Measurements from ENCODE around the gene XRCC3.
"Not testable (repeated sequence)": the region's sequence is repeated elsewhere in the genome, so short reads cannot be mapped to it uniquely, and the experiment has no call there.

Gene XRCC3

DNA sequence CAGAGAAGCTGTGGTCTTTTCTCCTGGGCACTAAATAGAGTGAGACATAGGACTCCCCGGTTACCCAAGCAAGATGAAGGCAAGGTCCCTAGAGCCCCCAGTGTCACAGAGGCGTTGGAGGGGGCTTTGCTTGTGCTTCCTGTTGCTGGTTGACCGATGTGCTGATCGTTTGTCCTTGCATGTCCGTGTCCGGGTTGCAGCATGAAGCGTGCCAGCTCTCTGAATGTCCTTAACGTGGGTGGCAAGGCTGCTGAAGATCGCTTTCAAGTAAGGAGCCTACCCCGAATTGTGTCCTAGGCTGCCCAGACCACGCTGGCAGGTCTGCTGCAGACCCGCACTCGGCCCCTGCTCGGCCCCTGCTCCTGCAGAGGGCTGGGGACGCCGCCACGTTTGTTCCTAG lies 23.1 kb downstream of the XRCC3 start:
- DNase-seq, result no peak

DNA sequence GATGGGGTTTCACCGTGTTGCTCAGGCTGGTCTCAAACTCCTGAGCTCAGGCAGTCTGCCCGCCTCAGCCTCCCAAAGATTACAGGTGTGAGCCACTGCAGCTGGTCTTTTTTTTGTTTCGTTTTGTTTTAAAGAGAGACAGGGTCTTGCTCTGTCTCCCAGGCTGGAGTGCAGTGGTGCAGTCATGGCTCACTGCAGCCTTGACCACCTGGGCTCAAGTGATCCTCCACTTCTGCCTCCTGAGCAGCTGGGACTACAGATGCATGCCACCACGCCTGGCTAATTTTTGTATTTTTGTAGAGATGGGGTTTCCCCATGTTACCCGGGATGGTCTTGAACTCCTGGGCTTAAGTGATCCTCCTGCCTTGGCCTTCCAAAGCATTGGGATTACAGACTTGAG lies 23.6 kb downstream of the XRCC3 start:
- not testable (repeated sequence) for DNase-seq

DNA sequence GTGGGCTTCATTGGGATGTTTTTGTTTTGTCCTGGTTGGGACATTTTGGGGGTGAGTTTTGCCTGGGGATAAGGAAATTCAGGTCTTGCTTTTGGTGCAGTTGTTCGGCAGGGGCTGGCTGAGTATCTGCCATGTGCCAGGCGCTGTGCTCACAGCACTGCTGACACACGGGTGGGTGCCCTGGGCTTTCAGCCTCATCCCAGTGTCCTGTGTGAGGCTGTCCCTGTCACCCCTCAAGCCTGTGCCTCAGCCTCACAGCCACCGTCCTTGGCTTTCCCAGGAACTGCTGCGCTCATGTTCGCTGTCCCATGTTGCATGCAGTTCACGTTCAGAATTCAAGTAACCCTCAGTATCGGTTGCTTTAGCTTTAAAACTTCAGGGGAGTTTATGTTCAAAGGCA lies 24.9 kb downstream of the XRCC3 start:
- no peak for DNase-seq

DNA sequence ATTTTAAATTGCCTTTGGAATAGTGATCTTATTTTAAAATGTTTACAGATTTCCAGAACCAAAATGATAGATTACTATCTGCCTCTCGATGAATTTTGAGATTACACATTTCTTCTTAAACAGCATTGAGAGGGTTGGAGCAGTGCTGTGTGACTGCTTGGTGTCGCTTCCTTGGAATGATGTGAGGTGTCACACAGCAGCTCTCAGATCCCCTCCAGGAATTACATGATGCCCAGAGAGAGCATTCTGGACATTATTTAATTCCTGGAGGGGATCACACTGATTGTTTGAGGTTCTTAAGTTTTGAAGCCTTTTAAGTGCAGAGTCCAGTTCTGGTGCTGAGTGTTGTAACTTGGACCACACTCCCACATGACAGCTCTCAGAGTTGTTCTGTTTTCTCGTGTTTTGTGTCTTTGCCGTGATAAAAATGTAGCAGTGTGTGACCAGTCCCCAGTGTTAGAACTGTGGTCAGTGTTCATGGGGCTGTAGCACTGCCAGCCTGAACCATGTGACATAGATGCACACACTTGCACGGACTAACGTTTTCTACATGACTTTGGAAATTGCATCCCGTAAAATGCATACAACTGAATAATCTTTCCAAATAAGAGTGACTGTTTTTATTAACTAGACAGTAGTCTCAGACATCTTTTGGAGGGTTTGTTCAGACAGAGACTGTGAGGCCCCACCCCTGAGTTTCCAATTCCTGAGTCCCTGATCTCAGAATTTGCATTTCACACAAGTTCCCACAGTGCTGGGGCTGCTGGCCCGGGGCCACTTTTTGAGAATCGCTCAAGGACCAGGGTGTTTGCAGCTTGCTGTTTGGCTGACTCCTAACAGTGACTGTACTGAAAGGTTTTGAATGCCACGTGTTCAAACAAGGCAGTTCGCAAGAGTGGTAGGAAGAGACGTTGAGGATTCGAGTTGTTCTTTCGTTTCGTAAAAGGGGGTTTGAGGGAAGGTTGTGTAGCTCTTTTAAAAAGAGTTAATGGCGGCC lies 26.0 kb downstream of the XRCC3 start:
- no peak for DNase-seq

DNA sequence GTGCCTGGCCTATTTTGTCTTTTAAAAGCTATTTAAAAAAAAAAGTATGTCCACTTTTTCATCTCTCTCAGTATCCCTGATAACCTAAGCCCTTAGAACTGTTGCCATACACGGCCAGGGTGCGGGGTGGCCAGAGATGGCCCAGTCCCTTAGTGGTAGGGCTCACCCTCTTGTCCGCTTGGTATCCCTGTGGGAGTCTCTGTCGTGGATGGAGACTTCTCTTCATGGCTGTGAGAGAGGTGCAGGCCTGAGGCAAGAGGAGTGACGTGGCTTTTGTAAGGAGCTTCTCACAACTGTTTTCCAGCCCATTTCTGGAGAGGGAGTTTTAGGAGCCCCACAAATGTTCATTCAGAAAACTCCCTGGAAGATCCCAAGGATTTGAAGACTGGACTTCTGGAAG lies 26.8 kb downstream of the XRCC3 start:
- no peak for DNase-seq

DNA sequence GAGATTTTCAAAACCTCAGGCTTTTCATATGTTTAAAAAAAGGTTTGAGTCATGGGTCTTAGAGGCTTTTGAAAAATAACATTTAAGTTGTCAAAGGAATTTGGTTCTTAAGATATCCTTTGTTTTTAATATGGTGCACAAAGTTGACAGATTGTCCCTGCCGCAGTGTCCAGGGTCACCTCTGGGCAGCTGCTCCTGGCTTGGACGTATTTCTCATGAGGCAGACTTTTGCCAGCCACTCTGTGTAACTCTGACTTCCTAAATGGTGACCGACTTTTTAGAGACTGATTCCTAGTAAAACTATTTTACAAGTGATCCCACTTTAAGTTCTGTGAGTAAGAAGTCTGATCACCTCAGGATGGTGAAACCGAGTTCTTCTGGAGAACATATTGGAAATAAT lies 27.5 kb downstream of the XRCC3 start:
- DNase-seq, result no peak

DNA sequence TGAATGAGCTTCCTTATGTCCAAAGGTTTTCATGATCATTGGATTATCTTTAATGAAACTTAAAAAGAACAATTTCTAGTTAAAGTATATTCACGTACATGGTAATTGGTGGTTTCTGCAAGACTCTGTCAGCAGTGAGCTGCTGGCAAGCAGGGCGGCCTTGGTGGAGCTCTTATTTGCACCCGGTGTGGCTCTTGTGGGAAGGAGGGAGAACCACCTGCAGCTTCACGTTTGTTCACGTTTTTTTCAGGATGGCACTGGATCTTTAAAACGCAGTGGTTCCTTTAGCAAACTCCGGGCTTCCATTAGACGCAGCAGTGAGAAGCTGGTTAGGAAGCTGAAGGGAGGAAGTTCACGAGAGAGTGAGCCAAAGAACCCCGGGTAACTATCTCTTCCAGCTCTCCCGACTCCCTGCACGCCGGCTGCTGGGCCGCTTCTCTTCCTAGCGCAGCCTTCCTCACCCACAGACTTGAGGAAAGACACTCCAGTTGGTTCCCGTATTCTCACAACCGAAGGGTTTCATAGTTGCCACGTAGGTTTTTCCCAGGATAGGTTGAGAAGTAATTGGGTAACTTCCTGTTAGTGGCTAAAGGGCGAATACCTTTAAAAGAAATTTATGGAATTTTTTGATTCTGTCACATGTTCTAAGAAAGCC lies 28.3 kb downstream of the XRCC3 start:
- no peak for DNase-seq

DNA sequence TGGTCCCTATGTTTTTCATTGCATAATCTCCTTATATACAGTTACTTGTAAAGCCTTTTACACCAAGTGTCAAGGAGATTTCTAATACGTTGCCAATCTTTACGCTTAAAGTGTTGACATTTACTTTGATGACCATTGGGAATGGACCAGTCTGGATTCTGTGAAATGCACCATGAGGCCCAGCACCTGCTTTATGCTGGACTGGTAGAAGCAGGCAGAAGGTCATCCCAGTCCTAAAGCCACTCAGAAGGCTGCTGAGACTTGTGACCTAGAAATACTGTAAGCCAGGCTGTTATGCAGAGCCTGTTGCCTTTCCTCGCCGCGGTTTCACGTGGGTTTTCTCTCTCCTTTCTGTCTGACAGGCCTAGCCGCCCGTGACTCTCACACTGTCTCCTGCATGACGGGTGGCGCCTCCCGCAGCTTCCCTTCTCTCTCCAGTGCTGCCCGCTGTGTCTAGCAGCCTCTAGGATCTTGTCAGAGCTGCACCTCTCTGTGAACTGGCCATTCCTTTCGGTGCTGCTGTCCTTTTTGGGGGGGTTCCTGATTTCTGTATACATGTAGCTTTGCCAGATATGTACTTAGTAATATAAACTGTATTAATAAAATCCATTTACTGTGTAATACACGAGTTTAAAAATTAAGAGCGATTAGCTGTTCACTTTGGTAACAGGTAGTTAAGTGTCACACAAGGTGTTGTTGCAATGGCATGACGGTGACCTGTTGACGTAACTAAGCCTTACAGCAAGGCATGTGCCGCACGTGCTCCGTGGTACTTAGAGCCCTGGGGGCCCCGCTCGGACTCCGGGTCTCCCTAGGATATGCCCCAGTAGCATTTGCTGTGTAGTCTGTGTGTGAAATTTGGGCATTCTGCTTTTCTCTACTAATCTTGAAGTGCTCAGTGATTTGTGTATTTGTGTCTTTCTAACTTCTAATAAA lies 29.7 kb downstream of the XRCC3 start:
- DNase-seq, result no peak

DNA sequence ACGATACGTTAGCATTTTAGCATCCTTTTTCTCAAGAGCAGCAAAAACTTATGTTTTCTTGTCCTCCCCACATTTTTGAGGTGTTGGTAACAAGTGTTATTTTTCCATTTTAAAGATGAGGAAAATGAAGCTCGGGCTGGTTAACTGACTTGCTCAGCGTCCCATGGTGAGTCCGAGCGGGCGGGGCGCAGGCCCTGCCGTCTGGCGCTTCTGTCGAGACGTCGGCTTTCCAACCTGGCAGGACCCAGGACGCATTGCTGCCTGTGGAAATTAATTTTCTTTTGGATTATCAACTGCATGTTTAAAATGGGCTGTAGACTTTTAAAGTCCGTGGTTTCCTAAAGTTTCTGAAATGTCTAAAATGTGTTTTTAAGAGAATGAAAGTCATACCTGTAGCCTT lies 30.4 kb downstream of the XRCC3 start:
- no peak for DNase-seq

DNA sequence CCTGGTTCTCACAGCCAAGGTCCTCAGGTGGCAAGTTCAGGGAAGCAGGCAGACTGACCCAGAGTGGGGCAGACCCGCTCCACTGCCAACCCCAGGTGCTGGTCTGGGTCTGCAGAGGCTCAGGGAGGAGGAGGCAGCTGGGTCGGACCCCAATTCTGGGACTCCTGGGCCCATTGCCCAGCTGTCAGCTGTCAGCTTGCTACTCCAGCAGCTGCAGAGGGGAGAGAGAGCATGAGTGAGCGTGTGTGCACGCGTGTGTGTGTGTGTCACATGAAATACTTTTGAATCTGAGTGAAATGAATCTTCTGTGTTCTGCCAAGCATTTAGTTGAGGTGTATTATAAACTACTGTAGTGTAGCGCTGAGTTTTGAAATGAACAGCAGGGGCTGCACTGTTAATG lies 30.8 kb downstream of the XRCC3 start:
- DNase-seq, result no peak

DNA sequence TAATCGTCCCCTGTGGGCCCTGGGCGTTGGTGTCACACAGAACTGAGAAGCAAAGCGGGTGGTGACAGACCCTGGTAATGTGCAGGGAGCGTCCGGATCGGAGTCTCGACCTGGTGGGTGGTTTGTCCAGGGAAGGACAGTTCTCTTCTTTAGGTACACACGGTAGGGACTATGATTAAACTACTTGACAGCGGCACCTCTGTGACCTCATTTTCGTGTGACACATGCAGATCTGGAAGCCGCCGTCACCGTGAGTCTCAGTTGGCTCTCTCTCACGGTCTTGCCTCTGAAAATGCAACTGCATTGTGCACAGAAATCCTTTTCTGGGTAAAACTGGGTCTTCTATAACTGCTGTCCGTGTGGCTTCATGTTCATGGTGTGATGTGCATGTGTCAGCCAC lies 32.1 kb downstream of the XRCC3 start:
- no peak for DNase-seq

DNA sequence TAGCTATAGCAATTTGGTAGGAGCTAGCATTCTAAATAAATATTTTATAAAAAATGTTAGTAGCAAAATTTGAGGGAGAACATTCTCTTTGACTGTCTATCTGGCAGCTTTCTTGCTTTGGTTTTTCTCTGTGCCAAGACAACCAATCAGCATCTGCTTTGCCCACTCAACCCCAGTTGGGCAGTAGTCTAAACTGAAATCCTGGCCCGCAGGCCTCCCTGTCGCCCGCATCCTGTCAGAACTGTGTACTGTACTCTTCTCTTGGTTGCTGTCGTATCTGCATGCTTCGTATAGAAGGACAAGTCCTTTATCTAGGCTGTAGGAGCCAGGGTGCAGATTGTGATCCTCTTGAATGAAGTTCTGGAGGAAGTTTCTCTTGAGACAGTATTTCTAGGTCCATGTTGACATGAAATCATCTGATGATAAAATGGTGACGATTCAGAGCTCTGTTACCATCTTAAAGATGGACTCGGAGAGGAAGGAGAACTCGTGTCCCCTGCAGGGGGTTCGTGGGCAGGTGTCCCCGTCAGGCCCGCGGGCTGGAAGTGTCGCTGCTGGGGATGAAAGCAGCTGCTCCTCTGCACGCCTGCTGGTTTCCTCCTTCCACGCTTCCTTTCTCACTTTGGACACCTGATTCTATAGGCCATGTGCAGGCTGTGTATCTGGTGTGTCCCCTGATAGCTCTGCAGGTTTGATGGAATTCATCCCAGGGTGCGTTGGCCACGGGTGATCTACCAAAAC lies 34.6 kb downstream of the XRCC3 start:
- DNase-seq, result no peak

DNA sequence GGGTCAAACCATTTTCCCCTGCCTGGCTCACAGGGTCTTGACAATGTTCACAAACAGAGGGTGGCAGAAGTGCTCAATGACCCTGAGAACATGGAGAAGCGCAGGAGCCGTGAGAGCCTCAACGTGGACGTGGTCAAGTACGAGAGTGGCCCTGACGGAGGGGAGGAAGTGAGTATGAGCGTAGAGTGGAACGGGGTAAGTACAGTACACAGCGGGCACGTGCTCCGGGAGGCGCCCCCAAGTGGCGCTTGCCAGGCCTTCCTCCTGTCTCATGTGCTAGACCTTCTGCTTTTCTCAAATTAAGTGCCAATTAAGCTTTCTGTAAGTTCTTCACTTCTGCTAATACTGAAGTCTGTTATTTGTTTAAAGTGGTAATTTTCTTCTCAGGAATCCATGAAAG lies 35.9 kb downstream of the XRCC3 start:
- DNase-seq, result no peak

DNA sequence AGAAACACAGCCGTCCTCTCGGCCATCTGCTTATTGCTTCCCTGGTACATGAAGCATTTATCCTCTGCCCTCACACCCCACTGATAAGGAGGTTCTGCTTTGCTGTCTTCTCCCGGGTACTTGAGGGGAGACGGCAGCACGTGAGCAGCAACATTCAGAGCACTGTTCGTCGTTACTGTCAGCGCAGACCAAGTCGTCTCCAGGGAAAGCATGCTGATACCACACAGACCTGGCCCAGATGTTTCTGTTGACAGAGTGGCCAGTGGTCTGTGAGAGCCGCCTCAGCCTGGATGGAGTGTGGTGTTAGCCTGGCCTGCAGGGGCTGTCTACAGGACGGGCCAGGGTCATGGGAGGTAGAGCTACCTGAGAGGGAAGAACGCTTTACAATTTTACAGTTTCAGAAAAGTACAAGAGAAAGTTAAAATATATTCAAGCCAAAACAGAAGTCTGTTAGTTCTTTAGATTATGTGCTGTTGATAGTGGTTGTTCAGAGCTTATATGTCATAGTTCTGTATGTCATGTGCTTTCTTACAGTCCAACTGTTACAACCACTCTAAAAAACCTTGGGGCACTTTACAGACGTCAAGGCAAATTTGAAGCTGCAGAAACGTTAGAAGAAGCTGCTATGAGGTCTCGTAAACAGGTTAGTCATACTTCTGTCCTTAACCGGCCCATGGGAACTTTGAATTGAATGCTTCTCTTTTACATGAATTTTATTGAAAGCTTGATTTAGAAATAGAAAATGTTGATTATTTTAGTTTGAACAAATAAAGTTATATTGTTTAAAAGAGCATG lies 38.2 kb downstream of the XRCC3 start:
- DNase-seq, result no peak

DNA sequence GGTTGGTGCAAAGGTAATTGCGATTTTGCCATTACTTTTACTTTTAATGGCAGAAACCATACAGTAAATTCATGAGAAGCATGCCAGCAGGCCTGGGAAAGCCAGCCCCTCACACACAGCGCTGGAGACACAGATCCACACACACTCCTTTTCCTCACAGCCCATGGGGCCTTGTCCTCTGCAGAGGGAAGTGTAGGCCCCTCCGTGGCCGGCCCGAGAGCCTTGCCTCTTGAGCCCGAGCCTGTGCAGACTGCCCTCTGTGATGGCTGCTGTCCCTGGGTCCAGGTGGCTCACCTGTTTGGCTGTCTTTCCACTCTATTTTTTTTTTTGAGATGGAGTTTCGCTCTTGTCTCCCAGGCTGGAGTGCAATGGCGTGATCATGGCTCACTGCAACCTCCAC lies 39.3 kb downstream of the XRCC3 start:
- DNase-seq, result no peak

DNA sequence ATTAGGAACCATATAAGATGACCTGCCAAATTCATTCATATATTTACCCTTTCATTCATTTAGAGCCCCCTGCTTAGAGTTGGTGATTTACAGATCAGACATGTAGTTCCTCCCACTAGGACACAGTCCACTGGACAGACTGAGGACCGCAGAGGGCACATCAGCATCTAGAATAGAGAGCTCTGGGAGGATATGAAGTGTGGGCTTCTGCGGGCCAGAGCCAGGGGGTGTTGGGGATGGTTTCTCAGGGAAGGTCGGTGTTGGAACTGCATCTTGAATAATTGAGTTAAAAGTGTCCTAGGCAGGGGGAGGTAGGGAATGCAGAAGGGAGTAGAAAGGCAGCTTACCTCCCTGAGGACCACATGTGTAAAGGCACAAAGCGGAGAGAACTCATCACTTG lies 43.3 kb downstream of the XRCC3 start:
- DNase-seq, result no peak

DNA sequence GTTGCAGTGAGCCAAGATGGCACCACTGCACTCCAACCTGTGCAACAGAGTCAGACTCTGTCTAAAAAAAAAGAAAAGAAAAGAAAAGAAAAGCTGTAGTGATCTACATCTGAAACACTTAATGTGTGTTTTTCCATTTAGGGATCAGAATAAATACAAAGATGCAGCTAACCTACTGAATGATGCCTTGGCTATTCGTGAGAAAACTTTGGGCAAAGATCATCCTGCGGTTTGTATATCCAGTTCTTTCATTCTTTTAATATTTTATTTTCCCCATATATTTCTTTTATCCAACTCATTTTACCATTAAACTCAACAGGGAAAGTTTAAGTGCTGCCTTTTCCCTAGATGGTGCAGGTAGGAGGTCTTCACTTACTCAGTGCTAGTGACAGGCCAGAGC lies 45.9 kb downstream of the XRCC3 start:
- DNase-seq, result no peak

DNA sequence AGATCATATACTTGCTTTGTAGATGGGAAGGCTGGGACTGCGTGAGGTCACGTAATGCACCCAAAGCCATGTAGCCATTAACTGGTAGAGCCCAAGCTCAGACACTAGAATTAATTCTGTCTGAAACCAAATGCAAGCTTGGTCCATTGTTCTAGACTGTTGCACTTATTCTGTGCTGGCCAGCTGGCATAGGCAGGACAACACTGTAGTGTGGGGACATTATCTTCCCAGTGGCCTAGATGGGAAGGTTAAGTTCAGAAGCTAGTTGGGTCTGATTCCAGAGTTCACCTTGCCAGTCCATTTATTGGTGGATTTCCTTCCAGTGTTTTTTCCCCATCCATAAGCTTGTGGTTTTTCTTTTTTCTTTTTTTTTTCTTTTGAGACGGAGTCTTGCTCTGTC lies 47.1 kb downstream of the XRCC3 start:
- DNase-seq, result no peak

DNA sequence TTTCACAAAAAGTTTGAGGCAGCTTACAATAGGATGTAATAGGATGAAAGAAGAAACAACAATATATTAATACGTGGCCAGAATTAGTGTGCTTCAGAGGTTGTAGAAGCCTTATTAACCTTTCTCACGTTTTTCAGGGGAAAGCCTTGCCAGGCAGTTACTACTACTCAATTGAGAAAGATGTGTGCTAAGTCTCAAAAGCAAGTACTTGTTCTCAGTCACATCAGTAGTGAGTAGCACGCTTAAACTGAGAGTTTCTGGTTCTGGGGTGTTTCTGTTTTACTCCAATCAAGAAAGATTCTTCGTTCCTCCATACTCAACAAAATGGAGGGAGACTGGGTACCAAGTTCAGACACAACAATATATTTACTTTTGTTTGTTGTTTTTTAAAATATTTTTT lies 47.6 kb downstream of the XRCC3 start:
- no peak for DNase-seq

DNA sequence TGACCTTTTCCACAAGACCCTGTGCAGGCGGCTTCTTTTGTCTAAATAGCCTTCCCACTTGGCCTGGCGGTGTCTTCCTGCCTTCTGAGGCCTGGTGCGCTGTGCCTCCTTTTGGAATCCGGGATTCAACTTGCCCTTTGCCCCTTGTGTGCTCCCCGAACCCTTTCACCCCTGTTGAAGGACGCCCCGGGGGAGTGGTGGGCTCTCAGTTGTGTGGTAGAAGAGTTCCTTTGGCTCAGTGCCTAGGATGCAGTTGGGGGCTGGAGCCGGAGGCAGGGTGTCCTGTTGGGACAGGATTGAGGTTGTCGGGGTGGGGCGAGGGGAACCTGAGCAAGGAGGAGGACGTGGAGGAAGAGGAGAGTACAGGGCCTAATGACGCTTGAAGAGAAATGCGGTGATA lies 51.7 kb downstream of the XRCC3 start:
- DNase-seq, result no peak

DNA sequence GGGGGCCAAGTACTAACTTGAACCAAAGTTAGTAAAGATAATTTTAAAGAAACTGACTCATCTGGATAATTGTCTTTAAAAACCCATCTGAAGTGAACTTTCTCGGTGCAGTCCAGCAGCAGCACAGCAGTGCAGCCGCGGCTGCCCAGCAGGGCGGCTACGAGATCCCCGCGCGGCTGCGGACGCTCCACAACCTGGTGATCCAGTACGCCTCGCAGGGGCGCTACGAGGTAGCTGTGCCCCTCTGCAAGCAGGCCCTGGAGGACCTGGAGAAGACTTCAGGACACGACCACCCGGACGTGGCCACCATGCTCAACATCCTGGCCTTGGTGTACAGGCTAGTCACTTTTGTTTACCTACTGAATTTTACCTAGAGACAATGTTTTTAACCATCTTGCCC lies 52.7 kb downstream of the XRCC3 start:
- DNase-seq, result no peak

DNA sequence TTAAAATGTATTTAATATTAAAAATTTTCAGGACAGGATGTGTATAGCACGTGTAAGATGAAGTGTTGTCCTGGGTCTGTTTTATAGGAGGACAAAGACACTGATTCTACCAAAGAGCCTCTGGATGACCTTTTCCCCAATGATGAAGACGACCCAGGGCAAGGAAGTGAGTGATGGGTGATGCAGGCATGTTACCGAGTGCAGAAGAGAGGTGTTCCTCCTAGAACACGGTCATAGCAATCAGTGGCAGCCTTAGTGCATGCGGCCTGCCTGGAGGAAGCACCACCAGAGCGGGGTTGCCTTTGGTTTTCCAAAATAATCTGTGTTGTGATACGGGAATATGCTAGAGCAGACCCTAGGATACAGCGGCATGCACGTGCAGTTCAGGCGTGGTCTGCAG lies 53.2 kb downstream of the XRCC3 start:
- DNase-seq, result no peak

Measured in SHP77 treated with DMSO at 0.1 percent for 48 hours (cell line).